HEK293 (cell line): ENCODE measurements around the gene EN1.

Experiments
- GLIS1 ChIP-seq: fragments of 450-650 bp; formaldehyde crosslinking; IDR thresholded peaks from 2 replicates; pipeline ENCODE4 v1.5.1; 2016; ENCODE audit warnings: missing biosample characterization, missing genetic modification characterization
- KLF1 ChIP-seq: fragments of 450-650 bp; formaldehyde crosslinking; IDR thresholded peaks from 2 replicates; pipeline ENCODE4 v1.5.1; 2016; ENCODE audit warnings: missing biosample characterization, missing genetic modification characterization
- KLF7 ChIP-seq: fragments of 450-650 bp; formaldehyde crosslinking; IDR thresholded peaks from 2 replicates; pipeline ENCODE4 v1.5.1; 2016; ENCODE audit warnings: missing biosample characterization, missing genetic modification characterization, borderline replicate concordance
- SCRT1 ChIP-seq: fragments of 450-650 bp; formaldehyde crosslinking; IDR thresholded peaks from 2 replicates; pipeline ENCODE4 v1.5.1; 2016; ENCODE audit warnings: missing biosample characterization, missing genetic modification characterization, borderline replicate concordance
- SETDB1 ChIP-seq: IDR thresholded peaks from one replicate; pipeline ENCODE4 v1.6.1; 2017; ENCODE audit warnings: mild to moderate bottlenecking, low read length, moderate library complexity, mixed read lengths; ENCODE audit not compliant: insufficient read length
- SP2 ChIP-seq: fragments of 450-650 bp; formaldehyde crosslinking; IDR thresholded peaks from 2 replicates; pipeline ENCODE4 v1.5.1; 2016; ENCODE audit warnings: missing biosample characterization, missing genetic modification characterization
- TCF7L2 ChIP-seq: IDR thresholded peaks from 2 replicates; pipeline ENCODE4 v1.6.1; 2011; ENCODE audit warnings: low read depth, mild to moderate bottlenecking, inconsistent platforms, low read length, moderate library complexity, borderline replicate concordance
- ZFP41 ChIP-seq: fragments of 450-650 bp; formaldehyde crosslinking; IDR thresholded peaks from 2 replicates; pipeline ENCODE4 v1.5.1; 2016; ENCODE audit warnings: missing biosample characterization, missing genetic modification characterization, borderline replicate concordance
- ZNF140 ChIP-seq: fragments of 450-650 bp; formaldehyde crosslinking; IDR thresholded peaks from 2 replicates; pipeline ENCODE4 v1.5.1; 2016; ENCODE audit warnings: missing biosample characterization, missing genetic modification characterization
- ZNF214 ChIP-seq: fragments of 450-650 bp; formaldehyde crosslinking; IDR thresholded peaks from 2 replicates; pipeline ENCODE4 v1.5.1; 2017; ENCODE audit warnings: missing biosample characterization, mild to moderate bottlenecking, missing genetic modification characterization, borderline replicate concordance
- ZNF292 ChIP-seq: fragments of 450-650 bp; formaldehyde crosslinking; IDR thresholded peaks from 2 replicates; pipeline ENCODE4 v1.5.1; 2016; ENCODE audit warnings: low read depth, missing biosample characterization, missing genetic modification characterization, borderline replicate concordance
- ZNF510 ChIP-seq: fragments of 450-650 bp; formaldehyde crosslinking; IDR thresholded peaks from 2 replicates; pipeline ENCODE4 v1.5.1; 2018; ENCODE audit warnings: mild to moderate bottlenecking, missing genetic modification characterization, missing biosample characterization; ENCODE audit not compliant: insufficient replicate concordance
- ZNF621 ChIP-seq: fragments of 450-650 bp; formaldehyde crosslinking; IDR thresholded peaks from 2 replicates; pipeline ENCODE4 v1.5.1; 2017; ENCODE audit warnings: missing biosample characterization, missing genetic modification characterization
- ZNF626 ChIP-seq: fragments of 450-650 bp; sonication (Bioruptor Pico); formaldehyde crosslinking; IDR thresholded peaks from 2 replicates; pipeline ENCODE4 v1.5.1; 2018; ENCODE audit warnings: missing biosample characterization, missing genetic modification characterization, inconsistent platforms
- ZNF658 ChIP-seq: fragments of 450-650 bp; formaldehyde crosslinking; IDR thresholded peaks from 2 replicates; pipeline ENCODE4; 2016; ENCODE audit warnings: missing biosample characterization, missing genetic modification characterization
- TF ChIP-seq, protein P1 (sequence below): fragments of 450-650 bp; formaldehyde crosslinking; IDR thresholded peaks from 2 replicates; pipeline ENCODE4 v1.5.1; 2016; ENCODE audit warnings: missing biosample characterization, missing genetic modification characterization
- TF ChIP-seq, protein P2 (sequence below): fragments of 450-650 bp; formaldehyde crosslinking; IDR thresholded peaks from 2 replicates; pipeline ENCODE4 v1.5.1; 2016; ENCODE audit warnings: missing biosample characterization, missing genetic modification characterization
- TF ChIP-seq, protein P3 (sequence below): fragments of 450-650 bp; formaldehyde crosslinking; IDR thresholded peaks from 2 replicates; pipeline ENCODE4 v1.5.1; 2016; ENCODE audit warnings: missing biosample characterization, missing genetic modification characterization
- TF ChIP-seq, protein P4 (sequence below): fragments of 450-650 bp; formaldehyde crosslinking; IDR thresholded peaks from 2 replicates; pipeline ENCODE4 v1.5.1; 2016; ENCODE audit warnings: missing biosample characterization, missing genetic modification characterization
- TF ChIP-seq, protein P5 (sequence below): fragments of 450-650 bp; formaldehyde crosslinking; IDR thresholded peaks from 2 replicates; pipeline ENCODE4 v1.5.1; 2016; ENCODE audit warnings: missing biosample characterization, missing genetic modification characterization, borderline replicate concordance
- TF ChIP-seq, protein P6 (sequence below): fragments of 450-650 bp; formaldehyde crosslinking; optimal IDR thresholded peaks from 2 replicates; pipeline ENCODE3; 2016; ENCODE audit warnings: missing biosample characterization, mild to moderate bottlenecking, missing genetic modification characterization
- TF ChIP-seq, protein P7 (sequence below): fragments of 450-650 bp; formaldehyde crosslinking; IDR thresholded peaks from 2 replicates; pipeline ENCODE4 v1.5.1; 2016; ENCODE audit warnings: missing biosample characterization, missing genetic modification characterization, borderline replicate concordance
- TF ChIP-seq, protein P8 (sequence below): IDR thresholded peaks from 2 replicates; pipeline ENCODE4 v1.6.1; 2011; ENCODE audit warnings: mild to moderate bottlenecking, low read depth, low read length, borderline replicate concordance

The EN1 gene

DNA sequence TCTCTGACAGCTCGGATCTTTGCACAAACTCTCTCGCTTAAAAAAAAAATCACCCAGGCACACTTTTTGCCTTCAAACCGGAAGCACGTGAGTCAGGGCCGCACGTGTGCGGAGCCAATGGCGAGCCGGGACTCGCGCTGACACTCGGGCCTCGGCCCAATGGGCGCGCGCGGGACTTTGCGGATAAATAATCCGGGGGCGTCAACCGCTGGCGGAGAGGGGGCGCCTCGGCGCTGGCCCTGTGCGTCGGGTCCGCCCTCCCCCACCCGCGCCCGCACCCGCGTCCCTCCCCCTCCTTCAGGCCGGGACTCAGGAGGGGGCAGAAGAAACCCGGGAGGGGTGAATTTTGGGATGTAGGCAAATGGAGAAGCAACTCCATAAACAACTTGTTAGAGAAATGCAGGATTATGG is 319 bp upstream of the EN1 start (continued):
- TF ChIP-seq, protein P1, sequence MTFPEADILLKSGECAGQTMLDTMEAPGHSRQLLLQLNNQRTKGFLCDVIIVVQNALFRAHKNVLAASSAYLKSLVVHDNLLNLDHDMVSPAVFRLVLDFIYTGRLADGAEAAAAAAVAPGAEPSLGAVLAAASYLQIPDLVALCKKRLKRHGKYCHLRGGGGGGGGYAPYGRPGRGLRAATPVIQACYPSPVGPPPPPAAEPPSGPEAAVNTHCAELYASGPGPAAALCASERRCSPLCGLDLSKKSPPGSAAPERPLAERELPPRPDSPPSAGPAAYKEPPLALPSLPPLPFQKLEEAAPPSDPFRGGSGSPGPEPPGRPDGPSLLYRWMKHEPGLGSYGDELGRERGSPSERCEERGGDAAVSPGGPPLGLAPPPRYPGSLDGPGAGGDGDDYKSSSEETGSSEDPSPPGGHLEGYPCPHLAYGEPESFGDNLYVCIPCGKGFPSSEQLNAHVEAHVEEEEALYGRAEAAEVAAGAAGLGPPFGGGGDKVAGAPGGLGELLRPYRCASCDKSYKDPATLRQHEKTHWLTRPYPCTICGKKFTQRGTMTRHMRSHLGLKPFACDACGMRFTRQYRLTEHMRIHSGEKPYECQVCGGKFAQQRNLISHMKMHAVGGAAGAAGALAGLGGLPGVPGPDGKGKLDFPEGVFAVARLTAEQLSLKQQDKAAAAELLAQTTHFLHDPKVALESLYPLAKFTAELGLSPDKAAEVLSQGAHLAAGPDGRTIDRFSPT (tag by site-specific recombination), result no peak
- TF ChIP-seq, protein P2, sequence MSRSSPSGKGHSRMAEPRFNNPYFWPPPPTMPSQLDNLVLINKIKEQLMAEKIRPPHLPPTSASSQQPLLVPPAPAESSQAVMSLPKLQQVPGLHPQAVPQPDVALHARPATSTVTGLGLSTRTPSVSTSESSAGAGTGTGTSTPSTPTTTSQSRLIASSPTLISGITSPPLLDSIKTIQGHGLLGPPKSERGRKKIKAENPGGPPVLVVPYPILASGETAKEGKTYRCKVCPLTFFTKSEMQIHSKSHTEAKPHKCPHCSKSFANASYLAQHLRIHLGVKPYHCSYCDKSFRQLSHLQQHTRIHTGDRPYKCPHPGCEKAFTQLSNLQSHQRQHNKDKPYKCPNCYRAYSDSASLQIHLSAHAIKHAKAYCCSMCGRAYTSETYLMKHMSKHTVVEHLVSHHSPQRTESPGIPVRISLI (tag by site-specific recombination), result no peak
- no peak for TF ChIP-seq KLF7
- TF ChIP-seq SP2 (tag by site-specific recombination), result peak; percentile 74
- TF ChIP-seq ZNF510 (tag by site-specific recombination), result no peak
- TF ChIP-seq ZNF214 (tag by site-specific recombination), result no peak
- TF ChIP-seq, protein P3, sequence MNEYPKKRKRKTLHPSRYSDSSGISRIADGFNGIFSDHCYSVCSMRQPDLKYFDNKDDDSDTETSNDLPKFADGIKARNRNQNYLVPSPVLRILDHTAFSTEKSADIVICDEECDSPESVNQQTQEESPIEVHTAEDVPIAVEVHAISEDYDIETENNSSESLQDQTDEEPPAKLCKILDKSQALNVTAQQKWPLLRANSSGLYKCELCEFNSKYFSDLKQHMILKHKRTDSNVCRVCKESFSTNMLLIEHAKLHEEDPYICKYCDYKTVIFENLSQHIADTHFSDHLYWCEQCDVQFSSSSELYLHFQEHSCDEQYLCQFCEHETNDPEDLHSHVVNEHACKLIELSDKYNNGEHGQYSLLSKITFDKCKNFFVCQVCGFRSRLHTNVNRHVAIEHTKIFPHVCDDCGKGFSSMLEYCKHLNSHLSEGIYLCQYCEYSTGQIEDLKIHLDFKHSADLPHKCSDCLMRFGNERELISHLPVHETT, result no peak
- TF ChIP-seq, protein P4, sequence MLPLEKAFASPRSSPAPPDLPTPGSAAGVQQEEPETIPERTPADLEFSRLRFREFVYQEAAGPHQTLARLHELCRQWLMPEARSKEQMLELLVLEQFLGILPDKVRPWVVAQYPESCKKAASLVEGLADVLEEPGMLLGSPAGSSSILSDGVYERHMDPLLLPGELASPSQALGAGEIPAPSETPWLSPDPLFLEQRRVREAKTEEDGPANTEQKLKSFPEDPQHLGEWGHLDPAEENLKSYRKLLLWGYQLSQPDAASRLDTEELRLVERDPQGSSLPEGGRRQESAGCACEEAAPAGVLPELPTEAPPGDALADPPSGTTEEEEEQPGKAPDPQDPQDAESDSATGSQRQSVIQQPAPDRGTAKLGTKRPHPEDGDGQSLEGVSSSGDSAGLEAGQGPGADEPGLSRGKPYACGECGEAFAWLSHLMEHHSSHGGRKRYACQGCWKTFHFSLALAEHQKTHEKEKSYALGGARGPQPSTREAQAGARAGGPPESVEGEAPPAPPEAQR (tag by site-specific recombination), result no peak
- TF ChIP-seq, protein P5, sequence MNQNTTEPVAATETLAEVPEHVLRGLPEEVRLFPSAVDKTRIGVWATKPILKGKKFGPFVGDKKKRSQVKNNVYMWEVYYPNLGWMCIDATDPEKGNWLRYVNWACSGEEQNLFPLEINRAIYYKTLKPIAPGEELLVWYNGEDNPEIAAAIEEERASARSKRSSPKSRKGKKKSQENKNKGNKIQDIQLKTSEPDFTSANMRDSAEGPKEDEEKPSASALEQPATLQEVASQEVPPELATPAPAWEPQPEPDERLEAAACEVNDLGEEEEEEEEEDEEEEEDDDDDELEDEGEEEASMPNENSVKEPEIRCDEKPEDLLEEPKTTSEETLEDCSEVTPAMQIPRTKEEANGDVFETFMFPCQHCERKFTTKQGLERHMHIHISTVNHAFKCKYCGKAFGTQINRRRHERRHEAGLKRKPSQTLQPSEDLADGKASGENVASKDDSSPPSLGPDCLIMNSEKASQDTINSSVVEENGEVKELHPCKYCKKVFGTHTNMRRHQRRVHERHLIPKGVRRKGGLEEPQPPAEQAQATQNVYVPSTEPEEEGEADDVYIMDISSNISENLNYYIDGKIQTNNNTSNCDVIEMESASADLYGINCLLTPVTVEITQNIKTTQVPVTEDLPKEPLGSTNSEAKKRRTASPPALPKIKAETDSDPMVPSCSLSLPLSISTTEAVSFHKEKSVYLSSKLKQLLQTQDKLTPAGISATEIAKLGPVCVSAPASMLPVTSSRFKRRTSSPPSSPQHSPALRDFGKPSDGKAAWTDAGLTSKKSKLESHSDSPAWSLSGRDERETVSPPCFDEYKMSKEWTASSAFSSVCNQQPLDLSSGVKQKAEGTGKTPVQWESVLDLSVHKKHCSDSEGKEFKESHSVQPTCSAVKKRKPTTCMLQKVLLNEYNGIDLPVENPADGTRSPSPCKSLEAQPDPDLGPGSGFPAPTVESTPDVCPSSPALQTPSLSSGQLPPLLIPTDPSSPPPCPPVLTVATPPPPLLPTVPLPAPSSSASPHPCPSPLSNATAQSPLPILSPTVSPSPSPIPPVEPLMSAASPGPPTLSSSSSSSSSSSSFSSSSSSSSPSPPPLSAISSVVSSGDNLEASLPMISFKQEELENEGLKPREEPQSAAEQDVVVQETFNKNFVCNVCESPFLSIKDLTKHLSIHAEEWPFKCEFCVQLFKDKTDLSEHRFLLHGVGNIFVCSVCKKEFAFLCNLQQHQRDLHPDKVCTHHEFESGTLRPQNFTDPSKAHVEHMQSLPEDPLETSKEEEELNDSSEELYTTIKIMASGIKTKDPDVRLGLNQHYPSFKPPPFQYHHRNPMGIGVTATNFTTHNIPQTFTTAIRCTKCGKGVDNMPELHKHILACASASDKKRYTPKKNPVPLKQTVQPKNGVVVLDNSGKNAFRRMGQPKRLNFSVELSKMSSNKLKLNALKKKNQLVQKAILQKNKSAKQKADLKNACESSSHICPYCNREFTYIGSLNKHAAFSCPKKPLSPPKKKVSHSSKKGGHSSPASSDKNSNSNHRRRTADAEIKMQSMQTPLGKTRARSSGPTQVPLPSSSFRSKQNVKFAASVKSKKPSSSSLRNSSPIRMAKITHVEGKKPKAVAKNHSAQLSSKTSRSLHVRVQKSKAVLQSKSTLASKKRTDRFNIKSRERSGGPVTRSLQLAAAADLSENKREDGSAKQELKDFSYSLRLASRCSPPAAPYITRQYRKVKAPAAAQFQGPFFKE, result no peak
- no peak for TF ChIP-seq SCRT1 (tag by site-specific recombination)
- TF ChIP-seq SETDB1, result no peak
- TF ChIP-seq ZNF140, result no peak
- no peak for TF ChIP-seq TCF7L2
- TF ChIP-seq ZNF292 (tag by site-specific recombination), result no peak
- TF ChIP-seq, protein P6, sequence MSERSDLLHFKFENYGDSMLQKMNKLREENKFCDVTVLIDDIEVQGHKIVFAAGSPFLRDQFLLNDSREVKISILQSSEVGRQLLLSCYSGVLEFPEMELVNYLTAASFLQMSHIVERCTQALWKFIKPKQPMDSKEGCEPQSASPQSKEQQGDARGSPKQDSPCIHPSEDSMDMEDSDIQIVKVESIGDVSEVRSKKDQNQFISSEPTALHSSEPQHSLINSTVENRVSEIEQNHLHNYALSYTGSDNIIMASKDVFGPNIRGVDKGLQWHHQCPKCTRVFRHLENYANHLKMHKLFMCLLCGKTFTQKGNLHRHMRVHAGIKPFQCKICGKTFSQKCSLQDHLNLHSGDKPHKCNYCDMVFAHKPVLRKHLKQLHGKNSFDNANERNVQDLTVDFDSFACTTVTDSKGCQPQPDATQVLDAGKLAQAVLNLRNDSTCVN (tag by site-specific recombination), result peak; percentile 41
- no peak for TF ChIP-seq ZNF621
- no peak for TF ChIP-seq KLF1
- no peak for TF ChIP-seq GLIS1 (tag by site-specific recombination)
- no peak for TF ChIP-seq ZNF658 (tag by site-specific recombination)
- TF ChIP-seq, protein P7, sequence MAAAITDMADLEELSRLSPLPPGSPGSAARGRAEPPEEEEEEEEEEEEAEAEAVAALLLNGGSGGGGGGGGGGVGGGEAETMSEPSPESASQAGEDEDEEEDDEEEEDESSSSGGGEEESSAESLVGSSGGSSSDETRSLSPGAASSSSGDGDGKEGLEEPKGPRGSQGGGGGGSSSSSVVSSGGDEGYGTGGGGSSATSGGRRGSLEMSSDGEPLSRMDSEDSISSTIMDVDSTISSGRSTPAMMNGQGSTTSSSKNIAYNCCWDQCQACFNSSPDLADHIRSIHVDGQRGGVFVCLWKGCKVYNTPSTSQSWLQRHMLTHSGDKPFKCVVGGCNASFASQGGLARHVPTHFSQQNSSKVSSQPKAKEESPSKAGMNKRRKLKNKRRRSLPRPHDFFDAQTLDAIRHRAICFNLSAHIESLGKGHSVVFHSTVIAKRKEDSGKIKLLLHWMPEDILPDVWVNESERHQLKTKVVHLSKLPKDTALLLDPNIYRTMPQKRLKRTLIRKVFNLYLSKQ (tag by site-specific recombination), result no peak
- no peak for TF ChIP-seq ZNF626 (tag by site-specific recombination)
- no peak for TF ChIP-seq ZFP41
- TF ChIP-seq, protein P8, sequence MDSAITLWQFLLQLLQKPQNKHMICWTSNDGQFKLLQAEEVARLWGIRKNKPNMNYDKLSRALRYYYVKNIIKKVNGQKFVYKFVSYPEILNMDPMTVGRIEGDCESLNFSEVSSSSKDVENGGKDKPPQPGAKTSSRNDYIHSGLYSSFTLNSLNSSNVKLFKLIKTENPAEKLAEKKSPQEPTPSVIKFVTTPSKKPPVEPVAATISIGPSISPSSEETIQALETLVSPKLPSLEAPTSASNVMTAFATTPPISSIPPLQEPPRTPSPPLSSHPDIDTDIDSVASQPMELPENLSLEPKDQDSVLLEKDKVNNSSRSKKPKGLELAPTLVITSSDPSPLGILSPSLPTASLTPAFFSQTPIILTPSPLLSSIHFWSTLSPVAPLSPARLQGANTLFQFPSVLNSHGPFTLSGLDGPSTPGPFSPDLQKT, result no peak
